ENCODE results near the gene EPHA8.

Gene EPHA8

GRCh38 chr1:22547818-22548462 lies 15.3 kb upstream of the EPHA8 start:
- peaks cover 1% of the 10 kb centered on the region; the same call in 1 of the 2 replicates for H3K4me1 ChIP-seq (ENCODE audit: control insufficient read depth, insufficient read depth, low read length)
- DNase-seq (ENCODE audit: low read depth, low spot score), result no peak
- WGBS (ENCODE audit: insufficient coverage, insufficient read length), result no CpG with 5 or more reads among the region's 12 CpGs
- H3K4me3 ChIP-seq (ENCODE audit: low read length), result no peak overlapping the region
- H3K27me3 ChIP-seq (ENCODE audit: control insufficient read depth, insufficient read depth, low read length), result no peaks in the 10 kb centered on the region
- no peaks in the 10 kb centered on the region for H3K9me3 ChIP-seq (ENCODE audit: control insufficient read depth, insufficient read depth, low read length)
- no peak overlapping the region for H3K27ac ChIP-seq (ENCODE audit: low read length)
- no peaks in the 10 kb centered on the region for H3K36me3 ChIP-seq (ENCODE audit: control insufficient read depth, insufficient read depth, low read length)

GRCh38 chr1:22550021-22550420 lies 13.3 kb upstream of the EPHA8 start:
- no CpG with 5 or more reads among the region's 11 CpGs for WGBS (ENCODE audit: insufficient coverage, insufficient read length)
- no peaks in the 10 kb centered on the region for H3K36me3 ChIP-seq (ENCODE audit: control insufficient read depth, insufficient read depth, low read length)
- no peak overlapping the region for H3K27ac ChIP-seq (ENCODE audit: low read length)
- H3K27me3 ChIP-seq (ENCODE audit: control insufficient read depth, insufficient read depth, low read length), result no peaks in the 10 kb centered on the region
- DNase-seq (ENCODE audit: low read depth, low spot score), result no peak
- H3K4me3 ChIP-seq (ENCODE audit: low read length), result no peak overlapping the region
- H3K4me1 ChIP-seq (ENCODE audit: control insufficient read depth, insufficient read depth, low read length), result peaks cover 5% of the 10 kb centered on the region
- H3K9me3 ChIP-seq (ENCODE audit: control insufficient read depth, insufficient read depth, low read length), result no peaks in the 10 kb centered on the region

- no peak overlapping the region for H3K27ac ChIP-seq (ENCODE audit: low read length)
- DNase-seq (ENCODE audit: low read depth, low spot score), result no peak
- H3K9me3 ChIP-seq (ENCODE audit: control insufficient read depth, insufficient read depth, low read length), result no peaks in the 10 kb centered on the region
- WGBS (ENCODE audit: insufficient coverage, insufficient read length), result no CpG with 5 or more reads among the region's 17 CpGs
- H3K27me3 ChIP-seq (ENCODE audit: control insufficient read depth, insufficient read depth, low read length), result no peaks in the 10 kb centered on the region
- H3K36me3 ChIP-seq (ENCODE audit: control insufficient read depth, insufficient read depth, low read length), result no peaks in the 10 kb centered on the region
- peaks cover 6% of the 10 kb centered on the region for H3K4me1 ChIP-seq (ENCODE audit: control insufficient read depth, insufficient read depth, low read length)
- H3K4me3 ChIP-seq (ENCODE audit: low read length), result no peak overlapping the region
These were observed 11.7 kb upstream of the EPHA8 start for GRCh38 chr1:22551591-22551990.

GRCh38 chr1:22552021-22552420 lies 11.3 kb upstream of the EPHA8 start:
- no peaks in the 10 kb centered on the region for H3K36me3 ChIP-seq (ENCODE audit: control insufficient read depth, insufficient read depth, low read length)
- DNase-seq (ENCODE audit: low read depth, low spot score), result no peak

GRCh38 chr1:22553104-22553880 lies 10.0 kb upstream of the EPHA8 start:
- no CpG with 5 or more reads among the region's 18 CpGs for WGBS (ENCODE audit: insufficient coverage, insufficient read length)
- Histone ChIP-seq H3K4me1 (ENCODE audit: control insufficient read depth, insufficient read depth, low read length) (peaks cover 11% of the 10 kb centered on the region), H3K9me3 (ENCODE audit: control insufficient read depth, insufficient read depth, low read length) (no peaks in the 10 kb centered on the region), H3K27ac (ENCODE audit: low read length) (no peak overlapping the region), H3K4me3 (ENCODE audit: low read length) (no peak overlapping the region), H3K36me3 (ENCODE audit: control insufficient read depth, insufficient read depth, low read length) (no peaks in the 10 kb centered on the region), H3K27me3 (ENCODE audit: control insufficient read depth, insufficient read depth, low read length) (no peaks in the 10 kb centered on the region)
- DNase-seq (ENCODE audit: low read depth, low spot score), result no peak

More at GRCh38 chr1:22552021-22552420, 11.3 kb upstream of the EPHA8 start:
- H3K27me3 ChIP-seq (ENCODE audit: control insufficient read depth, insufficient read depth, low read length), result no peaks in the 10 kb centered on the region
- H3K4me3 ChIP-seq (ENCODE audit: low read length), result no peak overlapping the region
- H3K9me3 ChIP-seq (ENCODE audit: control insufficient read depth, insufficient read depth, low read length), result no peaks in the 10 kb centered on the region
- no CpG with 5 or more reads among the region's 5 CpGs for WGBS (ENCODE audit: insufficient coverage, insufficient read length)
- H3K4me1 ChIP-seq (ENCODE audit: control insufficient read depth, insufficient read depth, low read length), result peaks cover 10% of the 10 kb centered on the region
- no peak overlapping the region for H3K27ac ChIP-seq (ENCODE audit: low read length)

- no peaks in the 10 kb centered on the region for H3K27me3 ChIP-seq (ENCODE audit: control insufficient read depth, insufficient read depth, low read length)
- no peak for DNase-seq (ENCODE audit: low read depth, low spot score)
- no CpG with 5 or more reads among the region's 8 CpGs for WGBS (ENCODE audit: insufficient coverage, insufficient read length)
- no peak overlapping the region for H3K27ac ChIP-seq (ENCODE audit: low read length)
- no peaks in the 10 kb centered on the region for H3K36me3 ChIP-seq (ENCODE audit: control insufficient read depth, insufficient read depth, low read length)
- no peaks in the 10 kb centered on the region for H3K9me3 ChIP-seq (ENCODE audit: control insufficient read depth, insufficient read depth, low read length)
- H3K4me3 ChIP-seq (ENCODE audit: low read length), result no peak overlapping the region
- peaks cover 11% of the 10 kb centered on the region for H3K4me1 ChIP-seq (ENCODE audit: control insufficient read depth, insufficient read depth, low read length)
These were observed 9.2 kb upstream of the EPHA8 start for GRCh38 chr1:22553991-22554522.

GRCh38 chr1:22555371-22555656 lies 8.0 kb upstream of the EPHA8 start:
- Histone ChIP-seq H3K27ac (ENCODE audit: low read length) (no peak overlapping the region), H3K9me3 (ENCODE audit: control insufficient read depth, insufficient read depth, low read length) (no peaks in the 10 kb centered on the region), H3K27me3 (ENCODE audit: control insufficient read depth, insufficient read depth, low read length) (no peaks in the 10 kb centered on the region), H3K4me3 (ENCODE audit: low read length) (no peak overlapping the region), H3K36me3 (ENCODE audit: control insufficient read depth, insufficient read depth, low read length) (no peaks in the 10 kb centered on the region), H3K4me1 (ENCODE audit: control insufficient read depth, insufficient read depth, low read length) (peaks cover 11% of the 10 kb centered on the region)
- DNase-seq (ENCODE audit: low read depth, low spot score), result no peak
- no CpG with 5 or more reads among the region's 3 CpGs for WGBS (ENCODE audit: insufficient coverage, insufficient read length)

GRCh38 chr1:22556391-22557104 lies 6.7 kb upstream of the EPHA8 start:
- no CpG with 5 or more reads among the region's 13 CpGs for WGBS (ENCODE audit: insufficient coverage, insufficient read length)
- Histone ChIP-seq H3K4me1 (ENCODE audit: control insufficient read depth, insufficient read depth, low read length) (peaks cover 11% of the 10 kb centered on the region), H3K9me3 (ENCODE audit: control insufficient read depth, insufficient read depth, low read length) (no peaks in the 10 kb centered on the region), H3K27me3 (ENCODE audit: control insufficient read depth, insufficient read depth, low read length) (no peaks in the 10 kb centered on the region), H3K36me3 (ENCODE audit: control insufficient read depth, insufficient read depth, low read length) (no peaks in the 10 kb centered on the region), H3K27ac (ENCODE audit: low read length) (no peak overlapping the region), H3K4me3 (ENCODE audit: low read length) (no peak overlapping the region)
- DNase-seq (ENCODE audit: low read depth, low spot score), result peak; percentile 70

- no peak for DNase-seq (ENCODE audit: low read depth, low spot score)
- Histone ChIP-seq H3K4me1 (ENCODE audit: control insufficient read depth, insufficient read depth, low read length) (peaks cover 11% of the 10 kb centered on the region), H3K9me3 (ENCODE audit: control insufficient read depth, insufficient read depth, low read length) (no peaks in the 10 kb centered on the region), H3K4me3 (ENCODE audit: low read length) (no peak overlapping the region), H3K27me3 (ENCODE audit: control insufficient read depth, insufficient read depth, low read length) (peaks cover 5% of the 10 kb centered on the region; the same call in 1 of the 2 replicates), H3K36me3 (ENCODE audit: control insufficient read depth, insufficient read depth, low read length) (no peaks in the 10 kb centered on the region), H3K27ac (ENCODE audit: low read length) (no peak overlapping the region)
- WGBS (ENCODE audit: insufficient coverage, insufficient read length), result no CpG with 5 or more reads among the region's 5 CpGs
These were observed 5.8 kb upstream of the EPHA8 start for GRCh38 chr1:22557341-22557950.
